NOMO-1 treated with DMSO at 0.1 percent for 48 hours (cell line): ENCODE data around the gene SYMPK.
"Not testable (repeated sequence)": the region's sequence is repeated elsewhere in the genome, so short reads cannot be mapped to it uniquely, and the experiment has no call there.

Source experiments
- DNase-seq: peaks from one replicate; lab custom pipeline; 2025; ENCODE audit not compliant: unreplicated experiment; lab: John Stamatoyannopoulos, UW

SYMPK gene

GRCh38 chr19:45862564-45863334 is at the start of gene SYMPK:
TSS of gene SYMPK (minus strand) at chr19:45863147. CDS start at chr19:45854495, 8,652 bp downstream.
- peak; percentile 99 for DNase-seq

- no peak for DNase-seq
Observed at GRCh38 chr19:45911291-45911690, 48.3 kb upstream of the SYMPK start.

- DNase-seq = no peak
Observed at GRCh38 chr19:45908956-45909355, 46.0 kb upstream of the SYMPK start.

GRCh38 chr19:45906221-45906620 is 43.3 kb upstream of the SYMPK start:
- no peak for DNase-seq

- no peak for DNase-seq
Observed at GRCh38 chr19:45905011-45905410, 42.1 kb upstream of the SYMPK start.

- peak; percentile 91 for DNase-seq
Observed at GRCh38 chr19:45902651-45903625, 40.0 kb upstream of the SYMPK start.

GRCh38 chr19:45901912-45902650 is 39.1 kb upstream of the SYMPK start, which contains the start of gene MYPOP:
TSS of gene MYPOP (minus strand) at chr19:45902613. CDS start at chr19:45901773, 840 bp downstream.
- no peak for DNase-seq

GRCh38 chr19:45901432-45901911 is 38.5 kb upstream of the SYMPK start:
- DNase-seq = peak; percentile 72

GRCh38 chr19:45900738-45901431 is 37.9 kb upstream of the SYMPK start:
- no peak for DNase-seq

GRCh38 chr19:45899919-45900589 is 37.1 kb upstream of the SYMPK start:
- DNase-seq = no peak

- DNase-seq = no peak
Observed at GRCh38 chr19:45899253-45899652, 36.3 kb upstream of the SYMPK start.

GRCh38 chr19:45897261-45897812 is 34.4 kb upstream of the SYMPK start:
- DNase-seq = no peak

GRCh38 chr19:45895983-45896599 is 33.1 kb upstream of the SYMPK start:
- DNase-seq = not testable (repeated sequence)

GRCh38 chr19:45895519-45895972 is 32.6 kb upstream of the SYMPK start:
- DNase-seq = no peak

GRCh38 chr19:45890877-45891276 is 27.9 kb upstream of the SYMPK start:
- DNase-seq = no peak

- no peak for DNase-seq
Observed at GRCh38 chr19:45889210-45889885, 26.4 kb upstream of the SYMPK start.

GRCh38 chr19:45887200-45887710 is 24.3 kb upstream of the SYMPK start:
- no peak for DNase-seq
